ENCODE results near the gene PLOD3. TPM values are rescaled to one million over a fixed set of nuclear protein-coding genes. Genes with fewer than 3 reads are reported as not detected.

PLOD3 gene
- polyA plus RNA-seq, 4 donors, result 42.1 to 50.0 (median 45.4) TPM

GRCh38 chr7:101239191-101239950, 22.0 kb upstream of the PLOD3 start:
- no peak for DNase-seq (ENCODE audit: low read depth in 4 of 4, low spot score in 3 of 4)

GRCh38 chr7:101238226-101239182, 21.1 kb upstream of the PLOD3 start:
- no peak for DNase-seq (ENCODE audit: low read depth in 4 of 4, low spot score in 3 of 4)

DNA sequence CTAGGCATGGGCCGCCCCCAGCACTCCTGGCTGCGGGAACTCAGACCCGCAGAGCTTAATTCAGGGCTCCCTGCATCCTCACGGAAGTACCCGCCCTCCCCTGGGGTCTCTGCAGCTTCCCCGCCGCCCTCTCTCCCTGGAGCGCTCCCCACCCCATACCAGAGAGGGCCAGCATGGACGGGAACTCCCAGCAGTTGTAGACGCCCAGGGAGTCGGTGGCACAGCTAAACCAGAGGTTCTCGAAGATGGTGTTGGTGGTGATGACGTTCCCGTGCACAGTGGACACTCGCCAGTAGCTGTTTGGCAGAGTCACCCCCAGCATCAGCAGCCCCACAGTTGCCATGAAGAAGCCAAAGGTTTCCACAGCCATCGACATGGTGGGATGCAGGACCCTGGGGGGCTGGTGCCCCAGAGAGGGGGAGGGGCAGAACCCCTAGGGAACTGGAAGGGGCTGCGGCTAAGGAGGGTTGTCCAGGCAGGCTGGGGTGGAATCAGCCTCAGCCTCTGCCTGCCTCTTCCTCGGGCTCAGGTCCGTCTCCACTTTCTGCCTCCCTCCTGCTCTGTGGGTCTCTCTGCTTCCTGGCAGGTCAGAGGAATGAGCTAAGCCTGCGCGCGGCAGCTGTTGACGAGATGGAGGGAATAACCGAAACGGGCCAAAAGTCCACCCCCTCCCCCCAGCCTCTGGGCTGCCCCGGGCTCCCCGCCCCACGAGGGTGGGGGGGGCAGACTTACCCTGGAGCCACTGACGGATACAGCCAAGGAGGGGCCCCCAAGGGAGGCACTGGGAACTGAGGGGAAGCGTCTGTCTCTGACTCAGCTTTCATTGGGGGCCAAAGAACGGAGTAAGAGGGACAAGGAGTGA, 20.1 kb upstream of the PLOD3 start, which contains the start of gene CLDN15:
Gene CLDN15, minus strand, starts transcription at position 597 of the 862 bp plus-strand sequence. Its CDS starts 221 bp downstream, at position 376.
- no peak for DNase-seq (ENCODE audit: low read depth in 4 of 4, low spot score in 3 of 4)

GRCh38 chr7:101236292-101236835, 19.0 kb upstream of the PLOD3 start:
- DNase-seq (ENCODE audit: low read depth in 4 of 4, low spot score in 3 of 4), result no peak

GRCh38 chr7:101235522-101235921, 18.1 kb upstream of the PLOD3 start:
- DNase-seq (ENCODE audit: low read depth in 4 of 4, low spot score in 3 of 4), result no peak

DNA sequence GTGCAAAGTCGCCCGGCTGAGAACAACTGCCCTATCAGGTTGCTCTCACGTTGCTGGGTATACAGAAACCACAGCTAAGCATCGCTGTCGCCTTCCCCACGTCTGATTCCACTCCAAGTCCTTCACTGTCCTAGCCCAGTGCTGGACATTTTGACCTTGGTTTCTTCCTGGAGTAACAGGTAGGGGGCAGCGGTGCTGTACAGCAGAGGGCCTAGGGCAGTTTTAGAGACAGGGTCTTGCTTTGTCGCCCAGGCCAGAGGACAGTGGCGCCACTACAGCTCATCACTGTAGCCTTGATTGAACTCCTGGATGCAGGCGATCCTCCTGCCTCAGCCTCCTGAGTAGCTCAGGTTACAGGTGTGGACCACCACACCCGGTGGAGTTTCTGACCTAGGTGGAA, 17.7 kb upstream of the PLOD3 start:
- no peak for DNase-seq (ENCODE audit: low read depth in 4 of 4, low spot score in 3 of 4)

DNA sequence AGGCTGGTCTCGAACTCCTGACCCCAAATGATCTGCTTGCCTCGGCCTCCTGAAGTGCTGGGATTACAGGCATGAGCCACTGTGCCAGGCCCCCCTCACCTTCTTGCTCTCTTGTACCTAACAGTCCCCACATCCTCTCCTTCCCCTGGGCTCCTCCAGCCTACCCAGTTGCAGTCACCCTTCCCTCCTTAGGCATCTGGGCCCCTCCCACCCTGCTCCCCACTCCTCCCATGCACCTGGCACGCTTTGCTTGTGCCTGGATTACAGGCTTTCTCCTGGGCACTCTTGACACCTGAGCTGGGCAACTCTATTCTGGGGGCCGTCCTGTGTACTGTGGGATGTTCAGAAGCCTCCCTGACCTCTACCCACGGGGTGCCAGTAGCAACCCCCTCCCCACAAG, 17.3 kb upstream of the PLOD3 start:
- no peak for DNase-seq (ENCODE audit: low read depth in 4 of 4, low spot score in 3 of 4)

DNA sequence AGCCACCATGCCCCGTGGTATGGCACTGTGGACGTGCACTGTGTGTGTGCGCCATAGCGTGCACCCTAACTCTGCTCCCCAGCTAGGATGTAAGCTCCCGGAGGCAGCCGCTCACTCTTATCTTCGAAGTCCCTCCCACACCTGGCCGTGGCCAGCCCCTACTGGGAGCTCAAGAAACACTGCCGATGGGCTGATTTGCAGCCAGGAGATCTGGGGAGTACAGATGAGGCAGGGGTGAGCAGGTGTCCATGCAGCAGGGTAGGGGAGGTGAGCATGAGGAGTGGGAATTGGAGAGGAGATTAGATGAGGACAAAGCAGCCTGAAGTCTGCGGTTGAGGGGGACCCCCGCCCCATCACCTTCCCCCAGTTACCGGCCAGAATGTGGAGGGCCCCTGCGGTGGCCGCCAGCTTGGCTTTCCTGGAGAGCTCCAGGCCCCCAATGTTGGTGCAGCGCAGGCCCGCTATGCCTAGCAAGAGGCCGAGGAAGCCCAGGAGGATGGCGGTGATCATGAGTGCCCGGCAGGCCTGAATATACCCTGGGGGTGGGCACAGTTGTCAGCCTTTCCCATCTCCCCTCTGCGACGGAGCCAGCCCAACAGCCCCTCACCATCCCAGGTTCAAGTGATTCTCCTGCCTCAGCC, 16.6 kb upstream of the PLOD3 start:
- DNase-seq (ENCODE audit: low read depth in 4 of 4, low spot score in 3 of 4), result no peak

GRCh38 chr7:101232141-101232850, 14.9 kb upstream of the PLOD3 start:
- no peak for DNase-seq (ENCODE audit: low read depth in 4 of 4, low spot score in 3 of 4)

- no peak for DNase-seq (ENCODE audit: low read depth in 4 of 4, low spot score in 3 of 4)
Measured at GRCh38 chr7:101231644-101232043, 14.3 kb upstream of the PLOD3 start.

- no peak for DNase-seq (ENCODE audit: low read depth in 4 of 4, low spot score in 3 of 4)
Measured at GRCh38 chr7:101226721-101227120, 9.3 kb upstream of the PLOD3 start.

- DNase-seq (ENCODE audit: low read depth in 4 of 4, low spot score in 3 of 4), result no peak
Measured at GRCh38 chr7:101225650-101226049, 8.3 kb upstream of the PLOD3 start.

DNA sequence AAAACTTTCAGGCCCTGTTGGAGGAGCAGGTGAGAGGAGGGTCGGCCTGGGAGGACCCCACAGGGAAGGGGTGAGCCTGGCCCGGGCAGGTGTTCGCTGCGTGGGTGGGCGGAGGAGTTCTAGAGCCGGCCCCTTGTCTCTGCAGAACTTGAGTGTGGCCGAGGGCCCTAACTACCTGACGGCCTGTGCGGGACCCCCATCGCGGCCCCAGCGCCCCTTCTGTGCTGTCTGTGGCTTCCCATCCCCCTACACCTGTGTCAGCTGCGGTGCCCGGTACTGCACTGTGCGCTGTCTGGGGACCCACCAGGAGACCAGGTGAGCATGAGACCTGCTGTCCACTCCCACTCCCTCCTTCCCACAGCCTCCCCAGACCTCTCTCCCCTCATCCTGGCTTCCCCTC, 6.1 kb upstream of the PLOD3 start:
- no peak for DNase-seq (ENCODE audit: low read depth in 4 of 4, low spot score in 3 of 4)

DNA sequence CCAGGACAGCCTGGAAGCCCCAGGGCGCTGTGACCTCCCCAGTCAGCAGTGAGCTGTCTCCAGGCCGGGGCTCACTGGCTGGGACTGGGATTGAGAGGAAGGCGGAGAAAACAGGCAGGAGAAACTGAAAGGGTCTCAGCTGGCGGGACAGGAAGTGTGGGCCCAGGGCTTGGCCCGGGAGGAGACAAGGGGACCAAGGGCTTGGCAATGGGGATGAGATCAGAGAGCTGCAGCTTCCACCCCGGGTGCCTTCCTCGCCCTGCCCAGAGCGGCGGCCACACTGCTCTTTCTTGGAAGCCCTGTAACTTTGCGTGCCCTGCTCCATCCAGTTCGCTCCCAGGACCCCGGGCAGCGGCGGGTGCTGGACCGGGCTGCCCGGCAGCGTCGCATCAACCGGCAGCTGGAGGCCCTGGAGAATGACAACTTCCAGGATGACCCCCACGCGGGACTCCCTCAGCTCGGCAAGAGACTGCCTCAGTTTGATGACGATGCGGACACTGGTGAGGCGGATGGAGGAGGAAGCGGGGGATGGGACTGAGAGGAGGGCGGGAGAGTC, 5.0 kb upstream of the PLOD3 start:
- no peak for DNase-seq (ENCODE audit: low read depth in 4 of 4, low spot score in 3 of 4)

DNA sequence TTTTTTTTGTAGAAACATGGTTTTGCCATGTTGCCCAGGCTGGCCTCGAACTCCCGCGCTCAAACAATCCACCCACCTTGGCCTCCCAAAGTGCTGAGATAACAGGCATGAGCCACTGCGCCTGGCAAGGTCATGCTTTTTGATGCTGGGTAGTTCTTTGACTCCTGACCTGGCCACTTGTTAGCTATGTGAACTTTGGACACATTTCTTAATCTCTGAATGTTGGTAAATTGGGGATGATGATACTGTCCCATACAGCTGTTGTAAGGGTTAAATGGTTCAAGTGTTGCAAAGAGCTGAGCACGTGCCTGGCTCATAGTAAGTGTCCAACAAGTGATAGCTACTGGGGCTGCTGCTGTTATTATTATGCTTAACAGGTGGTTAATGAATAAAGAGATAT, 2.9 kb upstream of the PLOD3 start:
- no peak for DNase-seq (ENCODE audit: low read depth in 4 of 4, low spot score in 3 of 4)

- no peak for DNase-seq (ENCODE audit: low read depth in 4 of 4, low spot score in 3 of 4)
Measured at GRCh38 chr7:101218236-101219125, 1.1 kb upstream of the PLOD3 start.

DNA sequence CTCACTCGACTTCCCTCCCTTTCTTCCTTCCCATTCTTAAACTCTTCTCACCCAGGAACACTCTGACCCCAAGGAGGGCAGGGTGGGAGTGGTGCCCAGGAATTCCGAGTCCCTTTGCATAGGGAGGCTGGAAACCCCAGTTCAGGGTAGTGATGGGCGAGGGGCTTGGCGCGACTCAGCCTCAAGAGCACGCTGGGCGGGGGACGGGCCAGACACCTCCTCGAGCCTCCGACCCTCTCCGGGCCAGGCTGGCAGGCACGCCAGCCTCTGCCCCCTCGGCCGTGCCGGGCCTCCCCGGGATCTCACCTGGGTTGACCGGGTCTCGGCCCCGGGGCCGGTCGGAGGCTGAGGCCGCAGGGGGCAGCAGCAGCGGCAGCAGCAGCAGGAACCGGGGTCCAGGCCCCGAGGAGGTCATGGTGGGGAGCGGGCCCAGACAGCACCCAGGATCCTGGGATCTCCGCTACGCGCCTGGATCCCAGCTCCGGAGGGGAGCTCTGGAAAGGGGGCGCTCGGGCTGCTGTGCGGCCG, 457 bp downstream of the PLOD3 start:
- no peak for DNase-seq (ENCODE audit: low read depth in 4 of 4, low spot score in 3 of 4)
